ENCODE results near the gene COL18A1. TPM values are rescaled to one million over a fixed set of nuclear protein-coding genes. Genes with fewer than 3 reads are reported as not detected.

Gene COL18A1
- total and polyA plus RNA-seq, 9 of the 15 experiments (the other 6 are each of a cell fraction or from before 2014, with no cell fraction given), result 0.14 to 16.4 (median 2.0) TPM

- peak; percentile 99 for FAIRE-seq
- peaks cover 47 to 93% of the 10 kb centered on the region in 2 experiments for H3K4me1 ChIP-seq (replicated peaks in 1 of 2; ENCODE audit: control insufficient read depth in 2 of 2, insufficient read depth in 2 of 2, low read length in 2 of 2)
- POLR2A ChIA-PET, result interaction anchor here (0.6 to 1.6 kb wide), 8 partner anchors 9 to 94 kb away, joined by 3 to 15 read pairs (median 4); no protein-coding TSS in a partner anchor
- H3K9me1 ChIP-seq (ENCODE audit: control insufficient read depth, insufficient read depth, low read length), result peaks cover 5% of the 10 kb centered on the region
- BruUV-seq (replicated peaks), result no TSS peak
- no peaks in the 10 kb centered on the region for H3K9me3 ChIP-seq (replicated peaks; ENCODE audit: control insufficient read depth, insufficient read depth, low read depth, low read length)
- 16% methylated on average over 30 of the region's 31 CpGs for WGBS (ENCODE audit: insufficient coverage, low coverage, missing lambda C conversion rate)
- CTCF ChIA-PET (ENCODE audit: low intra/inter-chr PET ratio), result no interaction called here
- peak overlapping the region; percentile 63 for H3K4me2 ChIP-seq (ENCODE audit: insufficient read depth, low read length)
- no peak overlapping the region for H3K4me3 ChIP-seq
- intact Hi-C loops (cut with micrococcal nuclease), result loop anchor here (1.0 kb wide), 1 partner anchor 51 kb away; no protein-coding TSS in a partner anchor
- peak overlapping the region; percentile 55 for H2AFZ ChIP-seq (ENCODE audit: low read depth, low read length)
- H3K27me3 ChIP-seq (ENCODE audit: control insufficient read depth in 2 of 2, insufficient read depth in 2 of 2, low read length in 2 of 2), result no peaks in the 10 kb centered on the region
- H3K27ac ChIP-seq (ENCODE audit: extremely low read depth, low read depth, low read length), result peak overlapping the region; percentile 83
- H3K9ac ChIP-seq (ENCODE audit: insufficient read depth in 1 of 2, low read depth in 2 of 2, low read length in 2 of 2), result peak overlapping the region; percentile 51 to 57
- H4K20me1 ChIP-seq (replicated peaks; ENCODE audit: control insufficient read depth, insufficient read depth, low read length), result 0 out of 2 replicates have a peak, but pooled peaks cover 5% of the 10 kb centered on the region
- in situ Hi-C loops (cut with MboI), result no loop called here
- DNase-seq (ENCODE audit: extremely low read depth in 1 of 4, low spot score in 3 of 4), result peak; percentile 97 to 99 (median 98)
- H3K79me2 ChIP-seq (ENCODE audit: control insufficient read depth, insufficient read depth, low read length), result peaks cover 40% of the 10 kb centered on the region
- no peaks in the 10 kb centered on the region for H3K36me3 ChIP-seq (ENCODE audit: control insufficient read depth, insufficient read depth, low read length)
- peak; percentile 98 for ATAC-seq
- TF ChIP-seq COPS2 (conservative IDR thresholded peaks at IDR 0.05) (no peak), GATAD2B (IDR thresholded peaks at IDR 0.05; ENCODE audit: borderline replicate concordance) (peak; percentile 88; the same call in 1 of the 2 replicates), IRF1 (CRISPR knock-in tag; IDR thresholded peaks at IDR 0.05; ENCODE audit: borderline replicate concordance) (no peak), NR2C1 (IDR thresholded peaks at IDR 0.05) (no peak), NR2C1 (tag; IDR thresholded peaks at IDR 0.05) (peak; percentile 63), MCM7 (IDR thresholded peaks at IDR 0.05) (no peak), E4F1 (CRISPR knock-in tag; IDR thresholded peaks at IDR 0.05; ENCODE audit: borderline replicate concordance) (no peak), TAF15 (IDR thresholded peaks at IDR 0.05; ENCODE audit: low read depth, low read length) (no peak), NFRKB (IDR thresholded peaks at IDR 0.05; ENCODE audit: low read depth) (no peak), RFX5 (IDR thresholded peaks at IDR 0.05; ENCODE audit: low read depth, low read length) (no peak), TEAD4 (IDR thresholded peaks at IDR 0.05; ENCODE audit: low read length) (peak; percentile 95), TEAD4 (CRISPR knock-in tag; IDR thresholded peaks at IDR 0.05; ENCODE audit: borderline replicate concordance) (no peak), SMAD3 (CRISPR knock-in tag; conservative IDR thresholded peaks at IDR 0.05) (peak; percentile 77; the same call in 1 of the 2 replicates), SRSF9 (IDR thresholded peaks at IDR 0.05; ENCODE audit: borderline replicate concordance, low read depth, low read length) (no peak), IRF2 (CRISPR knock-in tag; IDR thresholded peaks at IDR 0.05) (no peak), HDAC6 (IDR thresholded peaks at IDR 0.05; ENCODE audit: low read depth, low read length) (no peak), ZNF174 (CRISPR knock-in tag; IDR thresholded peaks at IDR 0.05) (no peak)
- TF ChIP-seq, protein P1, sequence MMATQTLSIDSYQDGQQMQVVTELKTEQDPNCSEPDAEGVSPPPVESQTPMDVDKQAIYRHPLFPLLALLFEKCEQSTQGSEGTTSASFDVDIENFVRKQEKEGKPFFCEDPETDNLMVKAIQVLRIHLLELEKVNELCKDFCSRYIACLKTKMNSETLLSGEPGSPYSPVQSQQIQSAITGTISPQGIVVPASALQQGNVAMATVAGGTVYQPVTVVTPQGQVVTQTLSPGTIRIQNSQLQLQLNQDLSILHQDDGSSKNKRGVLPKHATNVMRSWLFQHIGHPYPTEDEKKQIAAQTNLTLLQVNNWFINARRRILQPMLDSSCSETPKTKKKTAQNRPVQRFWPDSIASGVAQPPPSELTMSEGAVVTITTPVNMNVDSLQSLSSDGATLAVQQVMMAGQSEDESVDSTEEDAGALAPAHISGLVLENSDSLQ (IDR thresholded peaks at IDR 0.05), result peak; percentile 66
Observed at GRCh38 chr21:45410865-45411809, 6.2 kb downstream of the COL18A1 start.
